NCI-H226 (cell line): ENCODE data around the gene TRIO.
"Not testable (repeated sequence)": the region's sequence is repeated elsewhere in the genome, so short reads cannot be mapped to it uniquely, and the experiment has no call there.

Experiments used
- DNase-seq: peaks from one replicate; pipeline ENCODE4 v3.0.0-alpha.2; 2015

Gene TRIO

DNA sequence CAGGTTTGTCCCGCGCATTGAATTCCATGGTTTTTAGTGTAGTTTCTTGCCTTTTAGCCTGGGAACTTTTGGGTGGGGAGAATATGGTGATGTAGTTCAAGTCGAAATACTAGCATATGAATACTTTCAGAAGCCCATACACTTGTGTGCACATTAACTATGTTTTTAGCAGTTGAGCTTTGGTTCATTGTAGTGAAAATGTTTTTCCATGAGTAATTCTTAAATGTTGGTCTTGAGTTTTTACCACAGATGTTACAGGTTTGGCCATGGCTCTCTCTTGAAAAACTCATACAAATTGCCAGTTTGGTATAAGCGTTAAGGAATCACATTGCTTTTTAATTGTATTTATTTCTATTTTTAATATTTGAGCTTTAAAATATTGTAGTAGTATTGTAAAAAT lies 45.6 kb downstream of the TRIO start:
- DNase-seq: no peak

DNA sequence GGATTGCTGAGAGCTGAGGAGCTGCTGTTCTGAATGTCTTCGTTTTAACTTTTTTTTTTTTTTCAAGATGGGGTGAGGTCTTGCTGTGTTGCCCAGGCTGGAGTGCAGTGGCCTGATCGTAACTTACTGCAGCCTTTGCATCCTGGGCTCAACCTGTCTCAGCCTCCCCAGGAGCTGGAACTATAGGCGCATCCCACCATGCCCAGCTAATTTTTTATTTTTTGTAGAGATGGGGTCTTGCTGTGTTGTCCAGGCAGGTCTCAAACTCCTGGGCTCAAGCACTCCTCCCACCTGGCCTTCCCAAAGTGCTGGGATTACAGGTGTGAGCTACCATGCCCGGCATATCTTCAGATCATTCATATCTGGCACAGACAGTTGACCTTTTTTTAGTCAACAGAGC lies 46.5 kb downstream of the TRIO start:
- DNase-seq: no peak

DNA sequence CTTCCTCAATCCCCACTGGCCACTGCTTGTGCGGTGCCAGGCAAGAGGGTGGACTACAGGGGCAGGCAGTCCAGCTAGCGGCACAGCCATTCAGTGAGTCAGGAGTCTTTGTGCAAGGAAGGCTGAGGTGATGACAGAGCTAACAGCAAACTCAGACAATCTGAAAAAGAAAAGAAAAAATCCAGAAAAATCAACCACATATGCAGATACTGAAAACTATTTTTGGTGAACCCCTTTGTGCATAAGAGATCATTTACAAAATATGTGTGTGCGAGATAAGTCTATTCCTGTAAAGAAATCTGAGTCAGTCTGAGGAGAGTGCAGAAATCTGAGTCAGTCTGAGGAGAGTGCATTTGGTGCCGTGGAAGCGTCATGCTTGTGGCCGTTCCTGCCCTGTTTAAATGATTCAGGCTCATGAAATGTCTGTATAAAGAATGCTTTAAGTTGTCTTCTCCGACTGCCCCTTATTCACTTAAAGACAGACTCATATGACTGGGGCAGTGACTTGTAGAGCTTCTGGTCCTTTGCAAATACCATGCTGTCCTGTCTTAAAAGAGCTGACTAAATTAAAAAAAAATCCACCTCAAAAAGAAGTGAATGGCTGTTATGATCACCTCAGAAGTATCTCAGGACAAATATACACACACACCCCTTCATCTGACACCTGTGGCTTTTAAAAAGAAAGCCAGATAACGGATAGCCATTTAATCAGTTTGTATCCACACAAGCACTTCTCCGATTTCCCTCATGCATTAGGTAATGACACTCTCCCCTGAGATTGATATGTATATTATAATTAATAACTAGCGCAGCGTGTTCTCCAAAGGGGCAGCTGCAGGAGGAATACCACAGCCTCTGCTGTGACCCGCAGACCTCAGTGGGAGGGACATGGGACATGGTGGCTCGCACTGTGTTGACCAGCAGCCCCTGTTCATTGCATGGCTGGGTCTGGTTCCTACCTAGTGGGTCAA lies 47.3 kb downstream of the TRIO start:
- DNase-seq: peak; percentile 99

DNA sequence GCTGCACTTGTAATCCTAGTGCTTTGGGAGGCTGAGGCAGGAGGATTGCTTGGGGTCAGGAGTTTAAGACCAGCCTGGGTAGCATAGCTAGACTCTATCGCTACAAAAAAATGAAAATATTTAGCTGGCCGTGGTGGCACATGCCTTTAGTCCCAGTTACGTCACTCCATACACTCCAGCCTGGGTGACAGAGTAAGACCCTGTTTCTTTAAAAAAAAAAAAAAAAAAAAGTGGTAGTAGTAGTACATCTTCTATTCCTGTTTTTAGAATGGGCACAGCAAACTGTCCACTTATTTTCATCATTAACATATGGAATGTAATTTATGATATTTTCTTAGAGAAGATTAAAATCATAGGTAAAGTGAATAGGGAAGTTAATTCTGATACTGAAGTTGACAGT lies 48.2 kb downstream of the TRIO start:
- DNase-seq: no peak

DNA sequence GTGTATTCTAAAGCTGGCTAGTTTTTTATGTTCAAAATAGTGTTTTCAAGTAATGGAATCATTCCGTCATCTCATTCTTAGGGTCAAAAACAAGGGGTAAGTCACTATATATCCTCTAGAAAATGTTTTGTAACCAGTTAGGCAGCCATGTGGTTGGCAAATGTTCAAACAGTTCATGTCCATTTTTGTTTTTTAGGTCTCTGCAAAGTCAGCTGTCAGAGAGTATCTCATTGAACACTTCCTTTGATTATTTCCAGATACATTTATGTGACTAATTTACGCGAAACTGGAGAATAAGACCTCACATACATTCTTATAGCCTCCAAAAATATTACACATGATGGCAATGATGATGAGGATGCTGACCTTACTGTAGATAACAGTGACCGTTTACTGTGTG lies 50.4 kb downstream of the TRIO start:
- no peak for DNase-seq

DNA sequence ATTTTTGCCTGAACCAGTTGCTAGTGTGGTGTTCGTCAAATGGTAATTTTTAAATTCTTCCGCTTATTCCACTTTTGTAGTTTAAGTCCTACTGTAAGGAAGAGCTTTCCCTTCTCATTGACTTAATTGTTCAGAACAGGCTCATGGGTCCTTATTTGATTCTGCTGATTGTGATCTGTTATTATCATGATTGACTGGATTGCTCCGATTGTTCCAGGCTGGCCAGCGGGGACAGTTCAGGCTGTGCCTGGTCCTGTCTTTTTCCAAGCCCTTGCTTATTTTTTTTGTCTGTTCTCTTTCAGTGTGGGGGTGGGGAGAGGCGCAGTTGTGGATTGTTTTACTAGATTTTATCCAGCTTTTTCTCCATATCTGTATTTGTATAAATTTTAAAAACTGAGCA lies 52.4 kb downstream of the TRIO start:
- DNase-seq: no peak

DNA sequence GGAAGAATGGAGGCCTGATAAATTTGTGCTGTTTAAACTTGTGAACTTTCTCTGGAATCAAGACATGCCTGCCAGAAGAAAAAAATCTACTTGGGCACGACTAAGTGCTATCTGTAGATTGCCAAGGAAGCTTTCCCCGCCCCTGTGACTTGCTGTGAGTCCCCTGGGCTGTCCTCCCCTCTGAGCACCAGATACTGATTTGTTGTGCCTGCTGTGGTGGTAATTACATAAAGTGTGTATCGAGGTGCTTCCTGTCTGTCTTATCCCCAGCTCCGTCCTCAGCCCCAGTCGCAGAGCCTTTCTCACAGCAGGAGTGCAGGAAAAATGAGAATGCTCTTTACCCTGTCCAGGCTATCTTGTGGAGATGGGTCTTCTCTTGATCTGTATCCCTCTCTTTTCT lies 53.9 kb downstream of the TRIO start:
- no peak for DNase-seq

DNA sequence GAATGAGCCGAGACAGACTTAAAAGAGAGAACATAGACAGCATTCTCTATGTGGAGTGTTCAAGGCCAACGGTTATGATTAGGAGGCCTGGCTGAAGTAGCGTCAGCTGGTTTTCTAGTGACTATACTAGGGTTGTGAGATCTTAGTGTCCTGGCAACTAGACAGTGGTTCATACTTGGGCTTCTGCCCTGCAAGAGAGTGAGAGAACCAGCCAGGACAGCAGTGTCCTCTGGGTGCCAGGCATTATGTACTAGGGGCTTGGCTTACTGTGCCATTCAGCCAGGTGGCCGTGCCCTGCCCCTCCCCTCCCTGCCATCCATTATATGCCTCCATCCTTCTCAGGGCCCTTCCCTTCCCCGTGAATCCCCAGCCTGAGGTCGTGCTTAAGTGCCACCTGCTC lies 56.8 kb downstream of the TRIO start:
- no peak for DNase-seq

DNA sequence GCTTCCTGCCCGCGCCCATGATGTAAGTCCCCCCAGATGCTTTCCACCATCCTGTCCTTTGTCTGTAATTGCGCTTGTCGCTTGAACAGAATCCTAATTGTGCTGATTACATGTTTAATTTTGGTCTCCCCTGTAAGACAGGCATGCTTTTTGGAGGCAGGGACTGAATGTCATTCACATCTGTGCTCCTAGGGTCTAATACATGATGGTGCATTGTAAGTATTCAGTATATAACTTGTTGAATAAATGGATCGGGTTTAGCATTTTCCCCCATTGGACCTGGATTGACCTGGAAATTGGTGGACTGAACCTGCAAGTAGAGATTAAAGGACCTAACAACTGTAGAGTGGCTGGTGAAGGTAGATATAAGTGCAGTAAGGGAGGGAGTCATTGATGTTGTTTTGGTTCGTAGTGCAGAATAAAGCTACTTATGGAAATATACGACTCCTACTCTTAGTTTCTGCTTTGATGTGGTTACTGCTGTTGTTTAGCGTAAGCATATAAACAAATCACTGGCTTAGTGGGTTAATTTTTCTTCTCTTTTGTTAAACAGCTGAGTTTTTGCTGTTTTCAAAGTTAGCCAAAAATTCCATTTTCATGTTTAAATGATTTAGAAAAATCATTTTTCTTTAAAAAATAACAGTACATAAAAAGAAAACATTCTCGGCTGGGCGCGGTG lies 57.3 kb downstream of the TRIO start:
- DNase-seq: no peak

DNA sequence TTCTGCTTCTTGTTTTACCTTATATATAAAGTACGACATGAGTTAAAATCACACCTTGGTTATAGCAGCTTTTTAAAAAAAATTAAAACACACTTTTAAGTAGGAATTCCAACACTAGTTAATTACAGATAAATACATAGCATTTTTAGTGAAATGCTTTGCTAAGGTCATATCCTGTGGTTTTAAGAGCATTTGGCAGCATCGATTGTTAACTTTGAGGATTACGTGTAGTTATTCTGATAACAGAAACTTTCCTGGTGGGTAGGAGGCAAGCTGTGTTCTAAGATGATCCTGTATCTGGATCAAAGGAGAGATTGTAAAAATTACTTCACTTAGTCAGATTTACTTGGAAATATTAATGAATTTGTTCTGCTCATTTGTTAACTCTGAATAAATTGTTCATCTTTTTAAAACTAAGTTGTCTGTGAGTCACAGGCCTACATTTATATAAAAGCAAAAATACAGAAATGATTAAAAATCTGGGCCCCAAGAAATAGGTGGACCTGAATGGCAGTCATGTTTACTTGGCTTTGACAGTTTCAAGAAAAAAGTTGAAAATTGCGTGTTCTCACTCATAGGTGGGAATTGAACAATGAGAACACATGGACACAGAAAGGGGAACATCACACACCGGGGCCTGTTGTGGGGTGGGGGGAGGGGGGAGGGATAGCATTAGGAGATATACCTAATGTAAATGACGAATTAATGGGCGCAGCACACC lies 58.3 kb downstream of the TRIO start:
- DNase-seq: peak; percentile 69

DNA sequence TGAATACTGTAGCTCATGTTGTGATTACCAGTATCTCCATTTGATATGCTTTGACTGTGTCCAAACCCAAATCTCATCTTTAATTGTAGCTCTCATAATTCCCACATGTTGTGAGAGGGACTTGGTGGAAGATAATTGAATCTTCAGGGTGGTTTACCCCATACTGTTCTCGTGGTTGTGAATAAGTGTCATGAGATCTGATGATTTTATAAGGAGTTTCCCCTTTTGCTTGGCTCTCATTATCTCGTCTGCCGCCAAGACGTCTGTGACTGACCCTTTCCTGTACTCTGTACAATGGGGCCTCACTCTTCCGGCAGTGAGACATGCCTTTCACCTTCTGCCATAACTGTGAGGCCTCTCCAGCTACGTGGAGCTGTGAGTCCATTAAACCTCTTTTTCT lies 59.3 kb downstream of the TRIO start:
- DNase-seq: peak; percentile 37

DNA sequence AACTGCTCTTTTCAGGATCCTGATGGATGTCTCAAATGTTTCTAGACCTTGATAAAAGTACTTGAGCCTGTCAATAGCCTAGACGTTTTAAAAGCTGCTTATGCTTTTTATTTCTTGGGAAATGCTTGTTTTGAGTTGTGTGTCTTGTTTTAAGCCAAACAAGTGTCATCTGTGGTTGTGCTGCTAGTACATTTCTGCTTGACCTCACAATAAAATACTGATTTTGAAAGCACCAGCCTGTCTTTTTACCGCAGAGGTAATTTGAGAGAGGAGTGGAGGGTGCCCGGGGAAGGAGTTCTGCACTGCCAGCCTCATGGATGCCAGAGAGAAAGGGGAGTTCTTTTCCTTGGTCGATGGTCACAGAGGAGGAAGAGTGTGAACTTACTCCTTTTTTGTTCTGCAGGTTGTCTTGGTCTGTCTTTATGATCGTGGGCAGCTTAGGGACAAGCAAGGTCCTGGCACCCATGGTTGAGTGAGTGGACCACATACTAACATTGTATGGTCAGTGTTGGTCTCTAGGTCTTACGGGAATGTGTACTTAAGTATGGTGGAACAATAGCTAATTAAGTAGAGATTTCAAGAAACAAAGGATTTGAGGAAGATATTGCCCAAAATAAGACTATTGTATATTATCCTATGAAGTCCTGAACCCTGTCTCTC lies 61.0 kb downstream of the TRIO start:
- no peak for DNase-seq

DNA sequence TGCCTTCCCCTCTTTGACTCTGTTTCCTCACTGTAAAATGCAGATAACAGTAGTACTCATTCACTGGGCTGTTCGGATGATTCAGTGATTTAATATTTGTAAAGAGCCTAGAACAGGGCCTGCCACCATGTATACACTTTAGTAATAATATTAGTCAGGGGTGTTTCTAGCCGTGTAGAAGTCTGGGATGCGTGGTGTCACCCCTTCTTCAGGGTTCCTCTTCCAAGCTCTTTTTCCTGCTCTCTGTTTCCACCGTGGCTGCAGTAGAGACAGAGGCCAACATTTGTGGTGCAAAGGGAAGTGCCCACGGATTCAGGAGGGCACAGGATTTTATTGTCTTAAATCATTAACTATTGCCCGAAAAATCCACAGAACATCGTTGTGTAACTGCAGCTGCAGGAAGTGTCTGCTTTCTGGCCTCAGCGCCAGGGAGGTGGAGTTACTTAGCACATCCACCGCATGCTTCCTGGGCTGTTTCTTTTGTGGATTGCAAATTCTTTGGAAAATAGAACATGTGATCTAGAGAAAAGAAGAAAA lies 61.7 kb downstream of the TRIO start:
- DNase-seq: peak; percentile 83

DNA sequence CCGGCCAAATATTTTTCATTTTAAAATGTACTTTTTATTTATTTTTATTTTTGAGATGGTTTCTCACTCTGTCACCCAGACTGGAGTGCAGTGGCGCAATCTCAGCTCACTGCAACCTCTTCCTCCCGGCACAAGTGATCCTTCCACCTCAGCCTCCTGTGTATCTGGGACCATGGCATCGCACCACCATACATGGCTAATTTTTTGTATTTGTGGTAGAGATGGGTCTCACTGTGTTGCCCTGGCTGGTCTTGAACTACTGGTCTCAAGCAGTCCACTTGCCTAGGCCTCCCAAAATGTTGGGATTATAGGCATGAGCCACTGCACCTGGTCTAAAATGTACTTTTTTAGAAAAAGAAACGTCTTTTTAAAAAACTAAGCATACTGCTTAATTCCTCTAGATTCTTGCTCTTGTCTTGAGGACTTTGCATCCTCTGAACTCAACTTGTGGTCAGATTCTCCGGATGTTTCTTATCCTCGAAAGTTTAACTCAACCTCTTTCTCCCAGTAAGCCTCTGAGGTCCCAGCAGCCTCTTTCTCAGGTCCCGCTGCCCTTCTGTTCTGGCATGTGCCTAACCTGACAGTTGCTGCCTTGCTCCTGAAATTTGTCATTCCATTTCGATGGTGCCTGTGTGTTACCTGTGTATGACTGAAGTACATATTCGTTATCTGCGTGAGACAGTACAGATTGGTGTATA lies 63.0 kb downstream of the TRIO start:
- no peak for DNase-seq

DNA sequence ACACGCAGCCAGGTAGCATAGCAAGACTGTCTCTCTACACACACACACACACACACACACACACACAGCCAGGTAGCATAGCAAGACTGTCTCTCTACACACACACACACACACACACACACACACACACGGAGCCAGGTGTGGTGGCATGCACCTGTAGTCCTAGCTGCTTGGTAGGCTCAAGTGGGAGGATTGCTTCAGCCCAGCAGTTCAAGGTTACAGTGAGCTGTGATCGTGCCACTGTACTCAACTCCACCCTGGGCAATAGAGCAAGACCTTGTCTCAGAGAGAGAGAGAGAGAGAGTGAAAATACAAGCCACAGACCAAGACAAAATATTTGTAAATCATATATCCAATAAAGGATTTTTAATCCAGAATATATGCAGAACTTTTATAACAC lies 64.3 kb downstream of the TRIO start:
- DNase-seq: not testable (repeated sequence)

DNA sequence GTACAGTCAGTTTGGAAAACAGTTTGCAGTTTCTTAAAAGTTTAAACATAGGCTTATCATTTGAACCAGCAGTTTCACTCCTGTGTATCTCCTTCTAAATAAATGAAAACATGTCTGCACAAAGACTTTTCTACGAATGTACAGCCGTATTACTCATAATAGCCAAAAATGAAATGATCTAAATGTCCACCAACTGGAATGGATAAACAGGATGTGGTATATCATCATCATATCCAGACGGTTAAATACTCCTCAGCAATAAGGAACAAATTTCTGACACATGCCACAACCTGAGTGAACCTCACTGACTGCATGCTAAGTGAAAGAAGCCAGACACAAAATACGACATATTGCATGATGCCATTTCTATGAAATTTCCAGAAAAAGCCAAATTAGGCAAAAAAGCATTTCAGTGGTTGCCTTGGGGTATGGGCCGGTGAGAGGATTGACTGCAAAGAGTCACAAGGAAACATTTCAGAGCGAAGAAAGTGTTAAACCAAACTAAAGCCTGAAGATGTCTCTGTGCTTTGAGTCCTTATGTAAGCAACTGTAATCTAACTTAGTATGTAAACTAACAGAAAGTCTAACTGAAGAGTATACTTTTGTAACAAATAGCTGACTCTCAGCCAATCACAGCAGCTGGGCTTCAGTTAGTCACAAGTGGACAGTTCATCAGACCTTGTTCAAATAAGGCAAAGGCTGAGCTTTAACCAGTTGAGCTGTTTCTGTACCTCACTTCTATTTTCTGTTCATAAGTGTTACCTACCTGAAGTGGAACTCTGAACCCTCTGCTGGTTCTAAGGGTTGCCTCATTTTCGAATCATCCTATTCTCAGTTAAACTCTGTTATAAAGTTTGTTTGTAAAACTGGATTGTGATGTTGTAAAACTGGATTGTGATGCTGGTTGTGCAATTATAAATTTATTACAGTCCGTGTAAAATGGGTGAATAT lies 65.2 kb downstream of the TRIO start:
- peak; percentile 74 for DNase-seq

DNA sequence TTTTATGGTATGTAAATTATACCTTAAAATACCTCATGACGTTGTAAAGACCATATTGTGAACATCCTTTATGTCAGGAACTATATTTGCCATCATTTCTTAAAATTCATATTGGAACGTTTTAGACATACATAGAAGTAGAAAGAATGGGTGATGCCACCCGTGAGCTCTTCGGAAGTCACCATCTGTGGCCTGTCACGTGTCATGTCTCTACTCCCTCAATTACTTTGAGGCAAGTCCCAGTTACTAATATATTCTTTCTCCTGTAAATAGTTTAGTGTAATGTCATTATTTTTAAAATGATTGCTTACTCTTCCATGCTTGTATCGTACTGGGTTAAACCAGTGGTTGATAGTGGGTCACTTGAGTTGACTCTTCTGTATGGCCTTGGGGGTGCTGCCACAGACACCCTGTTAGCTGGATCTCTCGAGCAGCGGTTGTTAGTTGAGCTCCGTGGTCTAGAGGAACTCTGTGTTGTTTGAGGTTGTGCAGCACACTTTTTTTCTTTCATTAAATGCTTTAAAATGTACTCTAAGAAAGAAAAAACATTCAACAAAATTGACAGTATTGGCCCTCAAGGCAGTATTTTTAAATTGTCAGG lies 66.2 kb downstream of the TRIO start:
- DNase-seq: no peak

DNA sequence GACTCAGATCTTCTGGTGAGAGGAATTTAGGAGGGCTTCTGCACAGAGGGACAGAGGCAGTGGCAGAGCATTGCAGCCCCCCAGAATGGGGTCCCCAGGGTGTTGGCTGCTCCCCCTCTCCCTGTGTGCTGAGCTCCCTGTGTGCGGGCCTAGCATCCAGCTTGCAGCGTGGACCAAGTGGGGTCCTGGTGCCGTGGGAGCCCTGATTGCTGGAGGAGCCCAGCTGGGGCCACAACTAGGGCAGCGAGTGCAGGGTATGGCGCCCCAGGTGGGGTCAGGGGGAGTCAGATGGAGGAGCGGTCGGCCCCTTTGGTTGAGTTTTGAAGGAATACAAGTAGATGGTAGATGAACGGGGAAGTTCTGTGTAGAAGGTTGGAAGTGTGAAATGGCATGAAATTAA lies 66.7 kb downstream of the TRIO start:
- DNase-seq: no peak

DNA sequence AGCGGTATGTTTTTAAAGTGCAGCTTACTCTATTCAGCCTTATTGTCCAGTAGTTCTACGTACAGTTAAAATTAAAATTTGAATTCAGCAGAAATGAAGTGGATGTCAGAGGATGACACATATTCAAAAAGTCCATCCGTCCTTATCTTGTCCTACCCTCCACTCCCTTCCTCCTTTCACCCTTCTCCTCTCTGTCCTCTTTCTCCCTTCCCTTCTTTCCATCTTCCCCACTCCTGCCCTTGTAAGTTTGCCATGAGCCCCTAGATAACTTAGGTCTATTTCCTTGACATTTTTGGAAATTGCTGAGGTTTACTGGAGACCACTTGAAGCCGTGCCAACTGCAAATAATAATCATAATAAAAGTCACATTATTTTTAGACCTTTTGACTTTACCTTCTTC lies 67.6 kb downstream of the TRIO start:
- DNase-seq: no peak
